ENCODE results near the gene ZCCHC10.
"Not testable (repeated sequence)": the region's sequence is repeated elsewhere in the genome, so short reads cannot be mapped to it uniquely, and the experiment has no call there.

The ZCCHC10 gene

GRCh38 chr5:132971483-132972435 is 54.6 kb downstream of the ZCCHC10 start:
- no peak for DNase-seq

GRCh38 chr5:132965120-132965519 is 61.2 kb downstream of the ZCCHC10 start:
- DNase-seq, result no peak

- DNase-seq, result peak; percentile 78 to 93 (median 83)
Observed at GRCh38 chr5:132963171-132964104, 62.9 kb downstream of the ZCCHC10 start, which contains the start of gene AFF4. AFF4 (minus strand) TSS chr5:132963634; CDS start chr5:132937189, 26,445 bp downstream.

- DNase-seq, result peak in 4 of 6 experiments; percentile 15 to 49 (median 36)
Observed at GRCh38 chr5:132962429-132963021, 63.8 kb downstream of the ZCCHC10 start.

GRCh38 chr5:132961887-132962286 is 64.5 kb downstream of the ZCCHC10 start:
- no peak for DNase-seq

GRCh38 chr5:132961123-132961815 is 65.1 kb downstream of the ZCCHC10 start:
- DNase-seq, result not testable (repeated sequence)

GRCh38 chr5:132956166-132956799 is 70.1 kb downstream of the ZCCHC10 start:
- not testable (repeated sequence) for DNase-seq

- DNase-seq, result no peak
Observed at GRCh38 chr5:132953710-132954109, 72.6 kb downstream of the ZCCHC10 start.

- no peak for DNase-seq
Observed at GRCh38 chr5:132952829-132953228, 73.5 kb downstream of the ZCCHC10 start.

- no peak for DNase-seq
Observed at GRCh38 chr5:132951897-132952296, 74.5 kb downstream of the ZCCHC10 start.

GRCh38 chr5:132949136-132949535 is 77.2 kb downstream of the ZCCHC10 start:
- DNase-seq, result no peak

GRCh38 chr5:132947671-132948070 is 78.7 kb downstream of the ZCCHC10 start:
- DNase-seq, result no peak
